ENCODE data around the gene GPX3. TPM values are rescaled to one million over a fixed set of nuclear protein-coding genes. Genes with fewer than 3 reads are reported as not detected.

The GPX3 gene, protein sequence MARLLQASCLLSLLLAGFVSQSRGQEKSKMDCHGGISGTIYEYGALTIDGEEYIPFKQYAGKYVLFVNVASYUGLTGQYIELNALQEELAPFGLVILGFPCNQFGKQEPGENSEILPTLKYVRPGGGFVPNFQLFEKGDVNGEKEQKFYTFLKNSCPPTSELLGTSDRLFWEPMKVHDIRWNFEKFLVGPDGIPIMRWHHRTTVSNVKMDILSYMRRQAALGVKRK
- total RNA-seq = 106 and 133 TPM in 2 replicates

DNA sequence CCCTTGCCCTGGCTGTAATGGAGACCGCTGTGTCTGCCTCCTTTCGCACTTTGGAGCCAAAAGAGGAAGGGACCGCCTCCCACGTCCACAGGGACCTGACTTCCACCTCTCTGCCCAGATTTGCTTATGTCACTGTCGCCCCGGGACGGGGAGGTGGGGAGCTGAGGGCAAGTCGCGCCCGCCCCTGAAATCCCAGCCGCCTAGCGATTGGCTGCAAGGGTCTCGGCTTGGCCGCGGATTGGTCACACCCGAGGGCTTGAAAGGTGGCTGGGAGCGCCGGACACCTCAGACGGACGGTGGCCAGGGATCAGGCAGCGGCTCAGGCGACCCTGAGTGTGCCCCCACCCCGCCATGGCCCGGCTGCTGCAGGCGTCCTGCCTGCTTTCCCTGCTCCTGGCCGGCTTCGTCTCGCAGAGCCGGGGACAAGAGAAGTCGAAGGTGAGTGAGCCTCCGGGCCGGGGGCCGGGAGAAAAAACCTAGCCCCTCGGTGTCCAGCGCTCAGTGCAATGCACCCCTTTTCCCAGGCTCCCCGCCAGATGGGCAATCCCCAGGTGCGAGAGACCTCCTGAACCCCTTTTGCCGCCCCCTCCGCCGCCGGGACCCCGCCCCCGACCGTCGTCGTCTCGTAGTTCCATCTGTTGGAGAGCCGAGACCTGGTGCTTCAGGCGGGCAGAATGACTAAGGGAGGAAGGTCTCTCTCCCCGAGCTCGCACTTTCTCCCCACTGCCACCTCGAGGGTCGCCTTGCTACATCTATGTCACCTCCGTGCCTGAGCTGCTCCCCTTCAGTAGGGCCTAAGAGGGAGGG lies at the start of gene GPX3:
Gene GPX3 (plus strand): TSS at position 288 of the 807 bp plus-strand sequence. CDS start 64 bp downstream, at position 352.

Other genes starting within 250 kb of the GPX3 start
- 27.2 and 43.3 TPM in 2 replicates for gene SMIM3, start 241.8 kb upstream of the GPX3 start, total RNA-seq
- gene IRGM, start 174.1 kb upstream of the GPX3 start, total RNA-seq = not detected in 2 replicates
- 2.6 and 4.6 TPM in 2 replicates for gene ZNF300, start 115.6 kb upstream of the GPX3 start, total RNA-seq
- 52.5 and 55.9 TPM in 2 replicates for gene TNIP1, start 60.4 kb downstream of the GPX3 start, total RNA-seq
- gene ANXA6, start 137.2 kb downstream of the GPX3 start, total RNA-seq = 329 and 341 TPM in 2 replicates
- gene CCDC69, start 203.5 kb downstream of the GPX3 start, total RNA-seq = 6.8 and 12.9 TPM in 2 replicates
- gene GM2A, start 232.6 kb downstream of the GPX3 start, total RNA-seq = 31.9 and 38.0 TPM in 2 replicates

All from pericardium fibroblast (primary cell).